K562 (cell line): ENCODE data around the gene SEZ6. TPM values are rescaled to one million over a fixed set of nuclear protein-coding genes. Genes with fewer than 3 reads are reported as not detected.

Source experiments
- ATAC-seq: fragments of 200-7000 bp; cut with Tn5 transposase; 3 replicates; pipeline ENCODE4 v1.9.1; 2020; ENCODE audit warnings: moderate library complexity
- BruUV-seq: library from RNA; stranded (reverse); fragments of 400-500 nt; replicated peaks from 2 replicates; lab custom pipeline; 2021; lab: Mats Ljungman, UMichigan
- CTCF ChIA-PET: fragments of 300-600 bp; formaldehyde crosslinking; extraction: SDS; loops from one replicate; lab custom pipeline; 2021; ENCODE audit warnings: low intra/inter-chr PET ratio; lab: Yijun Ruan, JAX
- POLR2A ChIA-PET: fragments of 300-600, 350-650 bp; sonication (Branson Sonifier 250); formaldehyde crosslinking; extraction: SDS; loops from one replicate; lab custom pipeline; 2021; ENCODE audit warnings: antibody characterized with exemption, inconsistent platforms; lab: Yijun Ruan, JAX
- DNase-seq, 4 experiments: peaks; one replicate each; pipeline versions ENCODE4 v3.0.0 to v3.0.0-alpha.2; 2011 to 2018; ENCODE audit warnings: low spot score in 3 of 4, mixed read lengths in 3 of 4; ENCODE audit errors: extremely low read depth in 1 of 4
- FAIRE-seq: peaks from 2 replicates; lab custom pipeline; 2011; peaks lifted over from hg19 to GRCh38; lab: Jason Lieb, UNC
- H2AFZ ChIP-seq: 2 replicates; pipeline ENCODE4 v1.6.0; 2011; ENCODE audit warnings: low read depth, low read length, control low read depth, inconsistent platforms
- H3K27ac ChIP-seq: fragments of 200-600 bp; 3 replicates; pipeline ENCODE4 v1.8.0; 2011; ENCODE audit warnings: low read depth, mild to moderate bottlenecking, control low read depth, inconsistent platforms, low read length, moderate library complexity, mixed read lengths; ENCODE audit errors: extremely low read depth
- H3K27me3 ChIP-seq, 2 experiments: fragments of 300-600 bp in 1 of 2; 2 replicates in 1 of 2; 3 replicates in 1 of 2; pipeline versions ENCODE4 v1.6.0 to v1.8.0; 2011; ENCODE audit warnings: inconsistent platforms in 2 of 2, low read length in 2 of 2, mild to moderate bottlenecking in 1 of 2, mixed read lengths in 1 of 2, moderate library complexity in 1 of 2; ENCODE audit not compliant: control insufficient read depth in 2 of 2, insufficient read depth in 2 of 2
- H3K36me3 ChIP-seq: fragments of 300-600 bp; 3 replicates; pipeline ENCODE4 v1.8.0; 2011; ENCODE audit warnings: mild to moderate bottlenecking, low read length, inconsistent platforms; ENCODE audit not compliant: control insufficient read depth, insufficient read depth
- H3K4me1 ChIP-seq, 2 experiments: fragments of 200-600 bp in 1 of 2; replicated peaks in 1 of 2; 2 replicates in 1 of 2; 3 replicates in 1 of 2; pipeline versions ENCODE4 v1.5.1 to v1.8.0; 2011; ENCODE audit warnings: inconsistent platforms in 2 of 2, low read length in 2 of 2, mild to moderate bottlenecking in 1 of 2, mixed read lengths in 1 of 2, moderate library complexity in 1 of 2; ENCODE audit not compliant: control insufficient read depth in 2 of 2, insufficient read depth in 2 of 2
- H3K4me2 ChIP-seq: 2 replicates; pipeline ENCODE4 v1.6.1; 2011; ENCODE audit warnings: low read length, control low read depth, inconsistent platforms, mixed read lengths; ENCODE audit not compliant: insufficient read depth
- H3K4me3 ChIP-seq: fragments of 200-600 bp; sonication (generic), shearing (Covaris generic); 2 replicates; pipeline ENCODE4 v1.5.1; 2016; ENCODE audit warnings: control low read depth, inconsistent platforms
- H3K79me2 ChIP-seq: fragments of 200-600 bp; 3 replicates; pipeline ENCODE4 v1.8.0; 2011; ENCODE audit warnings: low read length, inconsistent platforms; ENCODE audit not compliant: control insufficient read depth, insufficient read depth
- H3K9ac ChIP-seq, 2 experiments: 2 replicates each; pipeline versions ENCODE4 v1.6.0 to v1.6.1; 2011; ENCODE audit warnings: low read depth in 2 of 2, low read length in 2 of 2, control low read depth in 1 of 2, inconsistent platforms in 1 of 2, mild to moderate bottlenecking in 1 of 2, mixed read lengths in 1 of 2; ENCODE audit not compliant: insufficient read depth in 1 of 2
- H3K9me1 ChIP-seq: one replicate; pipeline ENCODE4 v1.6.0; 2011; ENCODE audit warnings: inconsistent platforms, mild to moderate bottlenecking, low read length, moderate library complexity; ENCODE audit not compliant: control insufficient read depth, insufficient read depth
- H3K9me3 ChIP-seq: replicated peaks from 2 replicates; pipeline ENCODE4 v1.5.1; 2011; ENCODE audit warnings: low read depth, low read length, inconsistent platforms; ENCODE audit not compliant: control insufficient read depth, insufficient read depth
- H4K20me1 ChIP-seq: replicated peaks from 2 replicates; pipeline ENCODE4 v1.6.1; 2011; ENCODE audit warnings: low read length, inconsistent platforms, mixed read lengths; ENCODE audit not compliant: control insufficient read depth, insufficient read depth
- ARHGAP35 ChIP-seq: fragments of 450-650 bp; IDR thresholded peaks from 2 replicates; pipeline ENCODE4 v1.6.1; 2018; ENCODE audit not compliant: partially characterized antibody
- BHLHE40 ChIP-seq: IDR thresholded peaks from 2 replicates; pipeline ENCODE4 v1.6.1; 2011; ENCODE audit warnings: low read length, improper control_type of control experiment
- CBX3 ChIP-seq, 2 experiments: IDR thresholded peaks; 1 replicate in 1 of 2; 2 replicates in 1 of 2; pipeline ENCODE4 v1.6.1; 2012; ENCODE audit warnings: inconsistent platforms in 2 of 2, low read length in 2 of 2, borderline replicate concordance in 1 of 2, control low read depth in 1 of 2
- CXXC5 ChIP-seq: fragments of 250-450 bp; sonication (Bioruptor Pico); IDR thresholded peaks from 2 replicates; pipeline ENCODE4 v1.8.0; 2022; ENCODE audit warnings: inconsistent platforms, mild to moderate bottlenecking, moderate library complexity
- FOXM1 ChIP-seq, 2 experiments: fragments of 450-650 bp in 1 of 2; sonication (generic) in 1 of 2; formaldehyde crosslinking in 1 of 2; IDR thresholded peaks; 2 replicates each; pipeline versions ENCODE4 v1.6.1 to v1.9.0; 2017 to 2022; ENCODE audit warnings: low read depth in 2 of 2, mild to moderate bottlenecking in 2 of 2, missing genetic modification reagents in 1 of 2, moderate library complexity in 1 of 2
- GTF2F1 ChIP-seq: IDR thresholded peaks from 2 replicates; pipeline ENCODE4 v1.6.1; 2011; ENCODE audit warnings: low read depth, low read length, improper control_type of control experiment
- HMG20B ChIP-seq: fragments of 250-450 bp; sonication (Bioruptor Pico); IDR thresholded peaks from 2 replicates; pipeline ENCODE4 v1.5.0; 2021; ENCODE audit warnings: mild to moderate bottlenecking
- MXD1 ChIP-seq: fragments of 250-450 bp; sonication (Bioruptor Pico); IDR thresholded peaks from 2 replicates; pipeline ENCODE4 v1.8.0; 2021; ENCODE audit warnings: borderline replicate concordance, mild to moderate bottlenecking, moderate library complexity; ENCODE audit not compliant: poor library complexity, severe bottlenecking
- PRPF4 ChIP-seq: fragments of 200-400 bp; formaldehyde crosslinking; IDR thresholded peaks from one replicate; pipeline ENCODE4 v1.6.1; 2017; ENCODE audit warnings: low read length, low read depth, mild to moderate bottlenecking; ENCODE audit not compliant: insufficient read depth, poor library complexity, severe bottlenecking
- PYGO2 ChIP-seq: fragments of 450-650 bp; IDR thresholded peaks from 2 replicates; pipeline ENCODE4 v1.6.1; 2016; ENCODE audit warnings: mild to moderate bottlenecking, missing genetic modification characterization, moderate library complexity, missing compliant biosample characterization
- RFX7 ChIP-seq: fragments of 250-450 bp; sonication (Bioruptor Pico); IDR thresholded peaks from 2 replicates; pipeline ENCODE4 v1.5.1; 2021; ENCODE audit warnings: mild to moderate bottlenecking
- SMAD1 ChIP-seq: fragments of 150-350 bp; IDR thresholded peaks from 2 replicates; pipeline ENCODE4 v1.6.1; 2014; ENCODE audit warnings: low read length, low read depth; ENCODE audit not compliant: partially characterized antibody
- SUPT5H ChIP-seq: fragments of 450-650 bp; IDR thresholded peaks from 2 replicates; pipeline ENCODE4 v1.6.1; 2016
- TCF7 ChIP-seq: sonication (generic); IDR thresholded peaks from 2 replicates; pipeline ENCODE4 v1.6.1; 2016; ENCODE audit warnings: antibody characterized with exemption, borderline replicate concordance
- TCFL5 ChIP-seq: fragments of 250-450 bp; sonication (Bioruptor Pico); conservative IDR thresholded peaks from 2 replicates; pipeline ENCODE4 v1.6.1; 2021; ENCODE audit warnings: mild to moderate bottlenecking, moderate library complexity, matching md5 sums
- XRCC4 ChIP-seq: IDR thresholded peaks from one replicate; pipeline ENCODE4 v1.6.1; 2011; ENCODE audit not compliant: insufficient read depth, insufficient read length; ENCODE audit errors: extremely low read depth
- ZBTB17 ChIP-seq: fragments of 450-650 bp; formaldehyde crosslinking; IDR thresholded peaks from 2 replicates; pipeline ENCODE4 v1.4.0; 2020; ENCODE audit warnings: mild to moderate bottlenecking
- WGBS: fragments of 100-300 bp; shearing (Covaris generic); methylation state at CpG from one replicate; pipeline ENCODE4 v1.1.6; 2016; ENCODE audit warnings: low coverage, mixed read lengths; ENCODE audit not compliant: insufficient coverage; ENCODE audit errors: missing lambda C conversion rate; 5-methylcytosine and 5-hydroxymethylcytosine counted together
- in situ Hi-C: fragments of 300-500 bp; cut with MboI; formaldehyde crosslinking; loops from 4 replicates; pipeline ENCODE4 v1.15.0; 2018; ENCODE audit warnings: inconsistent platforms, mixed read lengths
- intact Hi-C: fragments of 100-400 bp; cut with micrococcal nuclease; formaldehyde crosslinking; loops from 2 replicates; pipeline ENCODE4 v1.14.2; 2022
- polyA plus RNA-seq, 8 experiments: library from polyadenylated mRNA; depleted of rRNA in 4 of 8; stranded (reverse) in 5 of 8; unstranded in 3 of 8; fragments of >200 nt; fragmentation: Nextera tagmentation in 2 of 8; fragmentation: Illumina TruSeq in 1 of 8; extraction: Ambion mirVana in 2 of 8; extraction: Trizol in 1 of 8; gene quantifications; 2 replicates each; pipeline versions ENCODE4 v1.2.1 to v1.2.3, GENCODE V29; 2011 to 2014; ENCODE audit warnings: inconsistent platforms in 1 of 8, missing spikeins in 1 of 8
- total RNA-seq, 7 experiments: library from RNA; depleted of rRNA in 6 of 7; stranded (reverse); fragments of >200 nt in 6 of 7; fragmentation: Illumina TruSeq in 2 of 7; extraction: Trizol in 2 of 7; gene quantifications; 2 replicates each; pipeline versions ENCODE4 v1.2.1 to v1.2.3, GENCODE V29; 2011 to 2021; ENCODE audit warnings: low replicate concordance in 1 of 7

The SEZ6 gene
- total and polyA plus RNA-seq, 9 of the 15 experiments (the other 6 are each of a cell fraction or from before 2014, with no cell fraction given): not detected

- Histone ChIP-seq H2AFZ (peak overlapping the region; percentile 96), H4K20me1 (peaks cover 12% of the 10 kb centered on the region), H3K79me2 (peaks cover 40% of the 10 kb centered on the region), H3K9me3 (no peaks in the 10 kb centered on the region), H3K9ac (peak overlapping the region; percentile 91 to 99), H3K27ac (peak overlapping the region; percentile 100), H3K4me3 (peak overlapping the region; percentile 59), H3K36me3 (peaks cover 16% of the 10 kb centered on the region; the same call in 1 of the 3 replicates), H3K4me2 (peak overlapping the region; percentile 100), H3K4me1 (peaks cover 15 to 18% of the 10 kb centered on the region in 2 experiments), H3K9me1 (no peaks in the 10 kb centered on the region), H3K27me3 (peaks cover 0 to 7% of the 10 kb centered on the region in 2 experiments; a peak in 2 of 5 replicates)
- DNase-seq (peak; percentile 89 to 99 (median 92)), FAIRE-seq (peak; percentile 100), ATAC-seq (peak; percentile 83)
- TSS peak; percentile 96 for BruUV-seq
- intact Hi-C loops (loop anchor here (2.0 to 5.0 kb wide), 3 partner anchors 50 to 225 kb away; partner anchors contain the start of genes DHRS13 and TLCD1), in situ Hi-C loops (no loop called here)
- 3% methylated on average over 36 of the region's 36 CpGs for WGBS
- ChIA-PET CTCF (interaction anchor here (2.2 kb wide), 1 partner anchor 225 kb away, joined by 9 read pairs; no protein-coding TSS in a partner anchor), POLR2A (interaction anchor here (0.6 to 1.8 kb wide), 22 partner anchors 8 to 360 kb away, joined by 3 to 9 read pairs (median 4); partner anchors contain the start of genes RPL23A and TLCD1)
- no peak for TF ChIP-seq TCFL5 (CRISPR knock-in tag)
- peak; percentile 94 for TF ChIP-seq ARHGAP35
- TF ChIP-seq PRPF4: no peak
- TF ChIP-seq XRCC4: no peak
- no peak for TF ChIP-seq HMG20B (CRISPR knock-in tag)
- TF ChIP-seq PYGO2 (tag): no peak
- TF ChIP-seq MXD1: no peak
- TF ChIP-seq CBX3 (IDR thresholded peaks at IDR 0.05; ENCODE audit: borderline replicate concordance in 1 of 2, low read length in 2 of 2): peak in 1 of 2 experiments; percentile 20; a peak in 1 of 3 replicates
- no peak for TF ChIP-seq TCF7
- peak; percentile 90 for TF ChIP-seq CXXC5 (CRISPR knock-in tag)
- TF ChIP-seq BHLHE40: peak; percentile 12; the same call in 1 of the 2 replicates
- no peak for TF ChIP-seq FOXM1 (IDR thresholded peaks at IDR 0.05; ENCODE audit: low read depth)
- no peak for TF ChIP-seq FOXM1 (CRISPR knock-in tag; IDR thresholded peaks at IDR 0.05; ENCODE audit: low read depth)
- peak; percentile 9 for TF ChIP-seq SMAD1
- TF ChIP-seq RFX7 (CRISPR knock-in tag): 0 out of 2 replicates have a peak, but pooled peaks have one; percentile 51
- TF ChIP-seq GTF2F1: peak; percentile 23; the same call in 1 of the 2 replicates
- peak; percentile 89 for TF ChIP-seq SUPT5H
- peak; percentile 89 for TF ChIP-seq ZBTB17 (CRISPR knock-in tag)
Observed at GRCh38 chr17:28951991-28952975, 53.5 kb downstream of the SEZ6 start.
